ENCODE measurements around the gene AHCYL1.

DNA sequence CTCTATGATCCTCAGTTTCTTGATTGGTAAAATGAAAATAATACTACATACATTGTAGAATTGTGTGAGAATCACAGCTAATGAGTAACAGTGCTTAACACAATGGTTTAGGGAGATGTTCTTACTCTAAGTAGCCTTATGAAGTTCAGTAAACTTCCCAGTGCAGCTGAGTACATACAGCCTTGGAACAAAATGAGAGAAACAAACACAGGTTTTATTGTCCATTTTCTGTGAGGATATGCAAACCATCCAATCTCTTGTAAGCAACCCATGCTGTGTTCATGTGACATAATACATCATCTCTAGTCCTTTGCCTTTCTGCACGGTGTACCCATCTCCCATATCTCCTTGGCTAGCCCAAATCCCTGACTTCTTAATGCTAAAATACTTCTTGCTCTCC, 35.2 kb downstream of the AHCYL1 start:
- TF ChIP-seq HDAC6 (IDR thresholded peaks at IDR 0.05; ENCODE audit: low read depth, low read length): no peak
- no peak for TF ChIP-seq RNF2 (IDR thresholded peaks at IDR 0.05; ENCODE audit: borderline replicate concordance, low read depth, low read length, missing control alignments, poor library complexity, severe bottlenecking)

All from H1 (cell line).